UCSD-AML1 (cell line): ENCODE measurements around the gene RORB.
"Not testable (repeated sequence)": the region's sequence is repeated elsewhere in the genome, so short reads cannot be mapped to it uniquely, and the experiment has no call there.

Experiments used
- DNase-seq: peaks from one replicate; lab custom pipeline; 2025; ENCODE audit not compliant: unreplicated experiment; lab: John Stamatoyannopoulos, UW

RORB gene

GRCh38 chr9:74512416-74512815 lies 15.3 kb downstream of the RORB start:
- DNase-seq, result no peak

DNA sequence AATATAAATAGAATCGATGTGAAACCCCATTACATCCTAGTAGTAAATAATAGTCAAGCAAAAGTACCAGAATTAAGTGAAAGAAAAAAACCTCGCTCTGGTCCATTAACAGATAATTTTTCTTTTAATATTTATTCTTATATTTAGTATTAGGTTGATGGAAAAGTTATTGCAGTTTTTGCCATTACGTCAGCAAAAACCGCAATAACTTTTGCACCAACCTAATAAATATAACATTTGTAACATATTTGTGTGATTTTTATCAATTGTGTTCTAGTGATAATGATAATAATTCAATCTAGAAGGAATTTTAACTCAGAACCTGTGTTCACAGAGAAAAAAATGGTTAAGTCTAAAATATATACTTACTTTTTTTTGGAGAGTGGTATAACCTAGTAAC lies 16.1 kb downstream of the RORB start:
- DNase-seq, result no peak

GRCh38 chr9:74517188-74517587 lies 20.1 kb downstream of the RORB start:
- DNase-seq, result no peak

DNA sequence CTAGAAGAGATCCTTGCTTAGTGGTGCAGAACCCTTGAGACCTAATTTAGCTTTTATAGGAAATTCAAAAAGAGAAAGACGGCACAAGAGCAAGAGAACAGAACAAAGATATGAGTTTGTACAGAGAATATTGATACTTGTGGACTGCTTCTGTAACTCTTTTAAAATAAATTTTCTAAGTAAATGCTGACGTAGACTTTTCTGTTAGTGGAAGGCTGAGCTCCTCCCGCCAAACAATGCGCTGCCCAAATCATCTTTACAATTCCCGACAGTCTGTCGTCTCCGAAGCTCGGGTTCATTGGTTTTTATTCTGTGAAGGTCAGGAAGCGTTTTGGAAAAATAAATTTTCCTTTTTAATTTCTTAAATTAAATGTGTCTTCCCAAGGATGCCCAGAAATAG lies 22.3 kb downstream of the RORB start:
- no peak for DNase-seq

DNA sequence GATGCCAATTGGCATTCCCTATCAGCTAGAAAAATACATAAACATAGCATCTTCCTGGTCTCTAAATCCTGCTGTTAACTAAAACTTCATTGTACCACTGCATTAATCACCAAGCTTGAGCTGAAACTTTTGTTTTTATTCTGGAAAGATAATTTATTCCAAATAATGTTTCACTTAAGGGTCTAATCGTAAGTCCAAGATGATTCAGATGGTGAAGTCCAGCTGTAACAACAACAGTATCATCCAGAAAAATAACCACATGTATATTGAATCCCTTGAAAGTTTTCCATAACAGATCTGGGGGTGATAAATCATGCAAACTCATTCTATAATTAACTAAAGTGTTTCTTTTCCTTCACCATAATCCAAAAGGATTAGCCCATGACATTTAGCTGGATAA lies 23.9 kb downstream of the RORB start:
- no peak for DNase-seq

GRCh38 chr9:74524289-74524688 lies 27.2 kb downstream of the RORB start:
- no peak for DNase-seq

- DNase-seq, result no peak
Observed at GRCh38 chr9:74526215-74526614, 29.1 kb downstream of the RORB start.

DNA sequence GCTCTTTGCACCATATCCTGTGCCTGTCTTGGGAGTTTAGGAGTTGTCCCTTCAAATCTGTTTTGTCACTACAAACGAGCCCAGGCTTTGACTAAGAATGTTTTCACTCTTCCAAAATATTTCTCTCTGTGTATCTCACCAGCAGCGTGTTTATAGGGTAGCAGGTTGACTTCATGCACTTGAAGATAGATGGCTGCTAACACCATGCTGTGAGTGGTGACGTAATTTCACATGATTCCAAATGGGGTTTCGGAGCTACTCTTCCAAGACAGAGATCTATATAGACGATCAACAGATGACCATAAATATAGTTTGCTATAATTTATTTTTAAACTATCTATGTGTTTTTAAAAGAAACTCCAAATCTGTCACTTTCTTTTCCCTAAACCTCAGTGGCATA lies 30.6 kb downstream of the RORB start:
- no peak for DNase-seq

- DNase-seq, result no peak
Observed at GRCh38 chr9:74528207-74528606, 31.1 kb downstream of the RORB start.

- DNase-seq, result not testable (repeated sequence)
Observed at GRCh38 chr9:74530458-74530857, 33.3 kb downstream of the RORB start.

DNA sequence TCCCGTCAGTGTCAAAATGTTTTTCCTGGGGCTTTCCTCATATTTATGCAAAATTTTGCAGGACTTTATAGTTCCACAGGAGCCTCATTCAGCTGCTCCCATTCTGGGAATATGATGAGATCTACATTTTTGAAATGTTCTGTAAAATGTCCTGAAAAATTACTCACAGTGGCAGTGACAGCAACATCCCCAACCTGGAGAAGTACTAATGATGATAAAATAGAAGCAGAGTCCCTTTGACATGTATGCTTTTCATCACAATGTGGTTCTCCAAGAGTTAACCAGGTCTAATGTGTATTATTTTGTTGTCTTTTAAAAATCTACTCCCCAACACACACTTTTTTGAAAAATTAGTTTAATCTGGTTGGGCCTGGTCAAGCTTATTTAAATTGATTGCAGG lies 36.1 kb downstream of the RORB start:
- DNase-seq, result no peak

GRCh38 chr9:74534841-74535240 lies 37.7 kb downstream of the RORB start:
- no peak for DNase-seq

- no peak for DNase-seq
Observed at GRCh38 chr9:74543145-74543544, 46.0 kb downstream of the RORB start.

DNA sequence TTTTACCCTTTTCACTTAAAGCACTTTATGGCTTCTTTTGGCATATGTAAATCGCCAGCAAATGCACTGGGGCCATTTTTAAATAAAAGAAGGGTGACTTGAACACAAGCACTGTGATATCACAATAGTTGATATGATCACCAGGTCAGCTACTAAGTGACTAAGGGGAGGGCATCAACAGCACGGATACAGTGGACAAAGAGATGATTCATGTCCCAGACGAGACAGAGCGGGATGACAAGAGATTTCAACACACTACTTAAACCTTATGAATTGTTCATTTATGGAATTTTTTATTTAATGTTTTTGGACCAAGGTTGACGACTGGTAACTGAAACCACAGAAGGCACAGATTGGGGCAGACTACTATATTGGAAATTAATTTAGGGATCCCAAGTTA lies 54.1 kb downstream of the RORB start:
- DNase-seq, result no peak

- DNase-seq, result no peak
Observed at GRCh38 chr9:74554751-74555419, 57.8 kb downstream of the RORB start.

DNA sequence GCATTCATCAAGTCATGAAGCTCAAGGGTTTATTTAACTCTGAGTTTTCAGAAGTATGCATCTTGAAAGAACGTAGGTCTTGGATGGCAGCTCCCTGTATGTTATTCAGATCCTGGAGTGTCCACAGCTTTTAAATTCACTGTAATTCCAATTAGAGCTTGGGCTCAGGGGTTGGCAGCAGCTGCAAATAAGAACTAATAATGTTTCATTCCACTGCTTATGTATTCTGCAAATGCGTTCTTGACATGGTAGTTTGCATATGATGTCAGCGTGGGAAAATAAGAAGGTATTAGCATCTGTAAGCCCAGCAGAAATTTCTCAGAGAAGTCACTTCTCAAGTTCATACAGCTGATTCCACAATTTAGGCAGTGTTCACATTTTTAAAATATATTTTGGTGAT lies 58.4 kb downstream of the RORB start:
- DNase-seq, result no peak

GRCh38 chr9:74556685-74557084 lies 59.5 kb downstream of the RORB start:
- no peak for DNase-seq

GRCh38 chr9:74557571-74557970 lies 60.4 kb downstream of the RORB start:
- DNase-seq, result no peak

- no peak for DNase-seq
Observed at GRCh38 chr9:74562611-74563010, 65.5 kb downstream of the RORB start.

GRCh38 chr9:74570879-74571512 lies 73.9 kb downstream of the RORB start:
- DNase-seq, result no peak

DNA sequence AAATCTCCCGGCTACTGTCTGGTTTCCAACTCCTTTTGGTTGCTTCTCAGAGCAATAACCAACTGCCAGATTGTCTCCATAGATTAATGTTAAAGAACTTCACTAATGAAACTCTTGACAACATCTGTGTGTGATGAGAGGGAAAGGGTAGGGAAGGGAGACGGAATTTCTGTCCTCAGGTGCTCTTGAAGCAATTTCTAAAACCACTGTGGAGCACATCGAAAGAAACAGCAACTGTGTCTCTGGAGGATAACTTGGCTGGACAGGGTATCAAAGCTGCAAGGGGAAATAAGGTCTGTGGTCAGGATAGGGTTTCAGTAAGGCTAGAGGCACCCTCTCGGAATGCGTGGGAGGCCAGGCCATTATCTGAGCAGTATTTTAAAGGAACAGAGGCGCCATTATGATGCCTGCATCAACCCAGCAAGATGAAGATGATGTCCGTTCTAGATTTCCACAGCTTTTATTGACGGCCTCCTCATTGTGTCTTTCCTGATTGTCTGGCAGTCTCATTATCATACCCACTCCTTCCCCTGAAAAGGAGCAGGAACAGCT lies 76.6 kb downstream of the RORB start:
- DNase-seq, result no peak

DNA sequence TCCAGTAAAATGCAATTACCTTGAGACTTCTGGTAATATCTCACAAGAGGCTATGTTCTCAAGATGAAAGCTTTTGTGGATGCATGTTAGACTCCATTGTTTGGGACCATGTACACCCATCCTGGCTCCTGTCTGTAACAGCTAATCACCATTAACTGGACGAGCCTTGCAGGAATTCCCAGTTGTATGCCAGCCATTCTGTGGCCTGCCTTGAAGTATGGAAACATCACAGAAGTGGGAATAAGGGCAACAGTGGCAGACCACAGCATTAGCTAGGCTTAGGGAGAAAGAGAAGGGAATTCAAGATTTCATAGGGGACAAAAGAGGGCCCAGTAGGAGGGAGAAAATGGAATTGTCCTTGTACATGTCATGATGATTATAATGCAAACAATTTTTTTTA lies 79.0 kb downstream of the RORB start:
- no peak for DNase-seq

GRCh38 chr9:74577956-74578355 lies 80.8 kb downstream of the RORB start:
- no peak for DNase-seq
